Mononuclear cell (primary cell): ENCODE results near the gene CBX8. TPM values are rescaled to one million over a fixed set of nuclear protein-coding genes. Genes with fewer than 3 reads are reported as not detected.

ENCODE experiments used
- H3K27me3 ChIP-seq: 2 replicates; pipeline ENCODE4 v1.6.0; 2011; ENCODE audit warnings: low read length, control low read depth; ENCODE audit not compliant: insufficient read depth
- H3K4me1 ChIP-seq: 2 replicates; pipeline ENCODE4 v1.5.1; 2011; ENCODE audit warnings: mild to moderate bottlenecking, low read length, control low read depth; ENCODE audit not compliant: insufficient read depth
- H3K4me3 ChIP-seq: 2 replicates; pipeline ENCODE4 v1.5.1; 2011; ENCODE audit warnings: mild to moderate bottlenecking, low read length, moderate library complexity
- H3K9me3 ChIP-seq: 2 replicates; pipeline ENCODE4 v1.5.1; 2011; ENCODE audit warnings: low read depth, mild to moderate bottlenecking, control low read depth, low read length
- total RNA-seq: library from RNA; depleted of rRNA; stranded (reverse); fragments of >200 nt; gene quantifications from one replicate; pipeline ENCODE4 v1.2.3, GENCODE V29; 2012

The CBX8 gene
- total RNA-seq, 1 donor: 1.2 TPM

- Histone ChIP-seq H3K4me1 (peaks cover 69% of the 10 kb centered on the region), H3K27me3 (peaks cover 31% of the 10 kb centered on the region), H3K9me3 (no peaks in the 10 kb centered on the region), H3K4me3 (peak overlapping the region; percentile 73)
Measured at GRCh38 chr17:79837888-79838521, 41.1 kb upstream of the CBX8 start.

GRCh38 chr17:79836972-79837887 is 40.4 kb upstream of the CBX8 start:
- Histone ChIP-seq H3K4me3 (peak overlapping the region; percentile 73), H3K9me3 (no peaks in the 10 kb centered on the region), H3K27me3 (peaks cover 23% of the 10 kb centered on the region), H3K4me1 (peaks cover 68% of the 10 kb centered on the region)

GRCh38 chr17:79836510-79836971 is 39.7 kb upstream of the CBX8 start:
- Histone ChIP-seq H3K4me1 (peaks cover 61% of the 10 kb centered on the region), H3K27me3 (peaks cover 16% of the 10 kb centered on the region), H3K4me3 (peak overlapping the region; percentile 73), H3K9me3 (no peaks in the 10 kb centered on the region)

- Histone ChIP-seq H3K4me1 (peaks cover 56% of the 10 kb centered on the region), H3K9me3 (no peaks in the 10 kb centered on the region), H3K4me3 (no peak overlapping the region), H3K27me3 (peaks cover 11% of the 10 kb centered on the region)
Measured at GRCh38 chr17:79835953-79836509, 39.2 kb upstream of the CBX8 start.

GRCh38 chr17:79835470-79835899 is 38.6 kb upstream of the CBX8 start:
- Histone ChIP-seq H3K4me3 (no peak overlapping the region), H3K9me3 (no peaks in the 10 kb centered on the region), H3K4me1 (peaks cover 51% of the 10 kb centered on the region), H3K27me3 (peaks cover 7% of the 10 kb centered on the region)

GRCh38 chr17:79834565-79835469 is 37.9 kb upstream of the CBX8 start:
- Histone ChIP-seq H3K9me3 (no peaks in the 10 kb centered on the region), H3K4me3 (no peak overlapping the region), H3K4me1 (peaks cover 44% of the 10 kb centered on the region), H3K27me3 (peaks cover 1% of the 10 kb centered on the region)

GRCh38 chr17:79833744-79834564 is 37.1 kb upstream of the CBX8 start:
- no peak overlapping the region for H3K4me3 ChIP-seq
- no peaks in the 10 kb centered on the region for H3K27me3 ChIP-seq
- no peaks in the 10 kb centered on the region for H3K9me3 ChIP-seq
- peaks cover 46% of the 10 kb centered on the region for H3K4me1 ChIP-seq

- Histone ChIP-seq H3K4me1 (peaks cover 45% of the 10 kb centered on the region), H3K27me3 (no peaks in the 10 kb centered on the region), H3K4me3 (no peak overlapping the region), H3K9me3 (no peaks in the 10 kb centered on the region)
Measured at GRCh38 chr17:79833110-79833450, 36.2 kb upstream of the CBX8 start.

- Histone ChIP-seq H3K27me3 (no peaks in the 10 kb centered on the region), H3K9me3 (no peaks in the 10 kb centered on the region), H3K4me1 (peaks cover 39% of the 10 kb centered on the region), H3K4me3 (no peak overlapping the region)
Measured at GRCh38 chr17:79832218-79833109, 35.6 kb upstream of the CBX8 start.

GRCh38 chr17:79831265-79832217 is 34.7 kb upstream of the CBX8 start:
- no peaks in the 10 kb centered on the region for H3K9me3 ChIP-seq
- H3K27me3 ChIP-seq: no peaks in the 10 kb centered on the region
- H3K4me3 ChIP-seq: no peak overlapping the region
- H3K4me1 ChIP-seq: peaks cover 33% of the 10 kb centered on the region

- no peaks in the 10 kb centered on the region for H3K9me3 ChIP-seq
- peaks cover 33% of the 10 kb centered on the region for H3K4me1 ChIP-seq
- no peak overlapping the region for H3K4me3 ChIP-seq
- no peaks in the 10 kb centered on the region for H3K27me3 ChIP-seq
Measured at GRCh38 chr17:79830763-79831264, 33.9 kb upstream of the CBX8 start.

- Histone ChIP-seq H3K4me1 (peaks cover 31% of the 10 kb centered on the region), H3K4me3 (no peak overlapping the region), H3K27me3 (peaks cover 2% of the 10 kb centered on the region)
Measured at GRCh38 chr17:79830303-79830702, 33.4 kb upstream of the CBX8 start.

More at GRCh38 chr17:79830303-79830702, 33.4 kb upstream of the CBX8 start:
- H3K9me3 ChIP-seq: no peaks in the 10 kb centered on the region
